Suppressor macrophage (primary cell): ENCODE data around the gene CDC42BPA.

Source experiments
- DNase-seq, 4 experiments: peaks; one replicate each; pipeline ENCODE4 v3.0.0-alpha.2; 2020 to 2022

The CDC42BPA gene

GRCh38 chr1:226987623-226988333, 330.5 kb downstream of the CDC42BPA start:
- no peak for DNase-seq

- no peak for DNase-seq
These were observed 331.1 kb downstream of the CDC42BPA start for GRCh38 chr1:226987179-226987536.

- DNase-seq: no peak
These were observed 331.7 kb downstream of the CDC42BPA start for GRCh38 chr1:226986496-226987178.

GRCh38 chr1:226985839-226986463, 332.3 kb downstream of the CDC42BPA start:
- DNase-seq: no peak

- no peak for DNase-seq
These were observed 333.0 kb downstream of the CDC42BPA start for GRCh38 chr1:226985239-226985838.

GRCh38 chr1:226984521-226985238, 333.6 kb downstream of the CDC42BPA start:
- no peak for DNase-seq

GRCh38 chr1:226983992-226984364, 334.3 kb downstream of the CDC42BPA start:
- DNase-seq: no peak

- DNase-seq: no peak
These were observed 334.9 kb downstream of the CDC42BPA start for GRCh38 chr1:226983247-226983991.

GRCh38 chr1:226982451-226983177, 335.7 kb downstream of the CDC42BPA start:
- no peak for DNase-seq

GRCh38 chr1:226981838-226982237, 336.5 kb downstream of the CDC42BPA start:
- no peak for DNase-seq

GRCh38 chr1:226981386-226981817, 336.9 kb downstream of the CDC42BPA start:
- no peak for DNase-seq

GRCh38 chr1:226980565-226981385, 337.5 kb downstream of the CDC42BPA start:
- no peak for DNase-seq

GRCh38 chr1:226980122-226980560, 338.2 kb downstream of the CDC42BPA start:
- DNase-seq: no peak

- no peak for DNase-seq
These were observed 338.7 kb downstream of the CDC42BPA start for GRCh38 chr1:226979517-226980121.

- DNase-seq: no peak
These were observed 339.2 kb downstream of the CDC42BPA start for GRCh38 chr1:226979115-226979516.

- DNase-seq: no peak
These were observed 339.7 kb downstream of the CDC42BPA start for GRCh38 chr1:226978432-226979114.

GRCh38 chr1:226977643-226978431, 340.5 kb downstream of the CDC42BPA start:
- no peak for DNase-seq

GRCh38 chr1:226976978-226977642, 341.2 kb downstream of the CDC42BPA start:
- no peak for DNase-seq
